SK-N-MC (cell line): ENCODE measurements around the gene AK8.
"Not testable (repeated sequence)": the region's sequence is repeated elsewhere in the genome, so short reads cannot be mapped to it uniquely, and the experiment has no call there.

Source experiments
- DNase-seq: peaks from one replicate; pipeline ENCODE4 v3.0.0-alpha.2; 2011; ENCODE audit warnings: low read depth, low spot score
- H3K27ac ChIP-seq: fragments of 200-600 bp; sonication (generic); 2 replicates; pipeline ENCODE4 v1.5.1; 2016; ENCODE audit warnings: mixed run types
- H3K36me3 ChIP-seq: fragments of 200-600 bp; sonication (generic); 2 replicates; pipeline ENCODE4 v1.6.1; 2017; ENCODE audit warnings: antibody characterized with exemption, low read length, mixed read lengths; ENCODE audit not compliant: insufficient read depth
- H3K4me3 ChIP-seq: fragments of 200-600 bp; sonication (generic); 2 replicates; pipeline ENCODE4 v1.5.1; 2016
- H3K9ac ChIP-seq: fragments of 200-600 bp; sonication (generic); 2 replicates; pipeline ENCODE4 v1.8.0; 2017; ENCODE audit warnings: mixed run types, mixed read lengths; ENCODE audit not compliant: insufficient read length
- H3K9me3 ChIP-seq: fragments of 200-600 bp; sonication (generic); 2 replicates; pipeline ENCODE4 v1.6.1; 2017; ENCODE audit warnings: low read depth, mild to moderate bottlenecking, antibody characterized with exemption, low read length, moderate library complexity, mixed read lengths
- EZH2 ChIP-seq: fragments of 200-600 bp; sonication (generic); IDR thresholded peaks from one replicate; pipeline ENCODE4 v1.6.1; 2017; ENCODE audit warnings: antibody characterized with exemption
- FOXP2 ChIP-seq: optimal IDR thresholded peaks from 2 replicates; pipeline ENCODE3; 2011; ENCODE audit warnings: mild to moderate bottlenecking, moderate library complexity; ENCODE audit not compliant: insufficient read depth; ENCODE audit errors: extremely low read length, control extremely low read depth
- POLR2AphosphoS5 ChIP-seq: IDR thresholded peaks from 2 replicates; pipeline ENCODE4 v1.6.1; 2012; ENCODE audit warnings: mild to moderate bottlenecking, low read depth, low read length, borderline replicate concordance

Gene AK8

DNA sequence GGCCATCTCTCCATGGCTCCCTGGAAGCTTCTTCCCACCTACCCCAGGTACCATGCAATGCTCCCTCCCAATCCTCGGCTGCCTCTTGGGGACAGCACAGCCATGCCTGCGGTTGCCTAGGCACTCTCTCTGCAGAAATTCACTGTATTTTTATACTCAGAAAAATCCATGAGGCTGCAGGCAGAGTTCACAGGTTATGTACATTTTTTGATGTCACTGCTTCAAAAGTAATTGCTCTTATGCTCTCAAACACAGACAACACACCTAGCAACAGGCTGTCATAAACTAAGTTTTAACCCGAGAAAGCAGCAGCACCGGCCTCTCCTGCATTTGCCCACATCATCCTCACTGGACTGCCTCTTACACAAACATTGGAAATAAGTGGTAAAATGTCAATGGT, 102.4 kb downstream of the AK8 start:
- H3K9ac ChIP-seq, result no peak overlapping the region
- no peak overlapping the region for H3K27ac ChIP-seq
- no peaks in the 10 kb centered on the region for H3K9me3 ChIP-seq
- H3K4me3 ChIP-seq, result no peak overlapping the region
- DNase-seq, result no peak
- no peak for TF ChIP-seq POLR2AphosphoS5
- no peak for TF ChIP-seq EZH2
- no peaks in the 10 kb centered on the region for H3K36me3 ChIP-seq

DNA sequence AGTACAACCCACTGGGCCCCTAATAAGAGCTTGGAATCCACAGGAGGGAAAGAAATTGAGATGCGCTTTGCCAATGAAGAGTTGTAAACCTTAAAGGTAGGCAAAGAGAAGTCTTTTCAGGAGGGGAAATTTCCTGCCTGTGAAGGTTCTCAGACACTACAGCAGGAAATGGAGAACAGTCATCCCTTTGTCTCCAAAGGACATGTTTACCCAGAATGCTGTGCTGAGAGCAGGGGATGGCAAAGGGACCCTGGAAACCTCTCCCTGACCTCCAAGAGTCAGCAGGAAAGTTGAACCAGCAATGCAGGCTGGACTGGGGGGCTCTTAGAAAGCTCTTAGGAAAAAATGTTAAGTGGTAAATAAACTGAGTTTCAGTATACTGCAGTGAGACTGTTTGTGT, 103.2 kb downstream of the AK8 start:
- TF ChIP-seq POLR2AphosphoS5 (no peak), EZH2 (no peak), FOXP2 (no peak)
- Histone ChIP-seq H3K36me3 (no peaks in the 10 kb centered on the region), H3K9me3 (no peaks in the 10 kb centered on the region), H3K9ac (no peak overlapping the region), H3K27ac (no peak overlapping the region), H3K4me3 (no peak overlapping the region)
- no peak for DNase-seq

DNA sequence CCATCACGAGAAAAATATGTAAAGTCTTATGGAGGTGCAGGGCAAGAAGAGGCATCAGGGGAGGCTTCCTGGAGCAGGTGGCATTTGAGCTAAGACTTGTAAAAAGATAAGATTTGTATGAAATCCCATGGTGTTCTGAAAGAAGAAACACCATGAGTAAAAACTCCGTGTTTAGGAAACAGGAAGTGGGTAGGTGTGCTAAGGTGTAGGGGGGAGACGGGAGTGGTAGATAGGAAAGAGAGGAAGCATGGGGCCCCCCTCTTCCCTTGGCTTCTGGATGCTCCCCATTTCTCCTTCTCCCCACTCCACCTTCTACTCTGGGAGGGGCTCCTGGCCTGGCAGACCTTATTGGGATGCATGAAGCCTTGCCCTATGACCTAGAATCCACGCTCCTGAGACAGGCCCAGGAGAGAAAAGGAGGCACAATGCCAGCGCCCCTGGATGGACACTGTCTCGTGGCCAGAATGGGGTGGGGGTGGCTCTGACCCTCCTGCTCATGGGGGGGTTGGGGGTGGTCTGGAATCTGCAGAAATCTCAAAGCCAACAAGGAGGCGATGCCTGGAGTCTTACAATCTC, 104.2 kb downstream of the AK8 start:
- Histone ChIP-seq H3K4me3 (no peak overlapping the region), H3K36me3 (no peaks in the 10 kb centered on the region), H3K27ac (no peak overlapping the region), H3K9ac (no peak overlapping the region), H3K9me3 (no peaks in the 10 kb centered on the region)
- DNase-seq, result no peak
- TF ChIP-seq POLR2AphosphoS5 (no peak), FOXP2 (no peak), EZH2 (no peak)

DNA sequence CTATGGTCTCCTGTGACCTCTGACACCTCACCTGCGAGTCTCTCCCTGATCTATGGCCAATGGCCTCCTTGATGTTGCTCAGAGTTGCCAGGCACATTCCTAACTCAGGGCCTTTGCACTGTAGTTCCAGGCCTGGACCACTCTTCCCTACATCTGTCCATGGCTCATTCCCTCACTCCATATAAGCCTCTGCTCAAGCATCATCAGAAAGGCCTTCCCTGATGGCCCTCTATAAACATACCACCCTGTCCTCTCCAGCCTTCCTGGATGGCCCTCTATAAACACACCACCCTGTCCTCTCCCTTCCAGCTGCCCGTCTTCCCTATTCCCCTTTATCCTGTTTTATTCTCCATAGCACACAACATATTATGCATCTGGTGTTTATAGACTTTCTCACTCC, 105.0 kb downstream of the AK8 start:
- no peak overlapping the region for H3K4me3 ChIP-seq
- no peak for DNase-seq
- TF ChIP-seq POLR2AphosphoS5, result no peak
- no peak for TF ChIP-seq FOXP2
- no peak for TF ChIP-seq EZH2

GRCh38 chr9:132771752-132772151, 106.3 kb downstream of the AK8 start:
- not testable (repeated sequence) for DNase-seq, H3K9me3 ChIP-seq, H3K9ac ChIP-seq, H3K4me3 ChIP-seq, H3K27ac ChIP-seq, H3K36me3 ChIP-seq

More for the DNA sequence above, 105.0 kb downstream of the AK8 start:
- H3K9ac ChIP-seq, result no peak overlapping the region
- H3K27ac ChIP-seq, result no peak overlapping the region
- no peaks in the 10 kb centered on the region for H3K36me3 ChIP-seq
- no peaks in the 10 kb centered on the region for H3K9me3 ChIP-seq

DNA sequence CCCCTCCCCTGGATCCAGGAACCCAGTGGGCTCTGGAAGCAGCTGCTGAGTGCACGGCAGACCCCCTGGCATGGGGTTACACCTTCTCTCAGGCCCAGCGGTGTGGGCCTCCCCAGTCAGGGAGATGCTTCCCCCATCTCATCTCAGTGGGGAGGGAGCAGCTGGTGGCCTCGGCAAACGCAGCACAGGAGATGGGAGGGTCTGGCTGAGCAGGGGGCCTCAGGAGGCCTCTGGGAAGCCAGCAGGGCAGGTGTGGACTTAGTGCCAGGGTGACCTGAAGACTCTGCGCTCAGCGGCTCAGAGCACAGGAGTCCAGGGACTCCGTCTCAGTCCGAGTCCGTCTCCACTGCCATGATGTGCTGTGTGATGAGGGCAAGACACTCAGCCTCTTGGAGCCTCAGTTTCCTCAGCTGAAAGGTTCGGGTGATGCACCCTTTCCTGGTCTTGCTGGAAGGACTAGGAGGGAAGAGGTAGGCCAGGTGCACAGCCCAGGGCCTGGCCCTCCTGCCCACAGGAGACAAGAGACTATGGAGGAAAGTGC, 107.2 kb downstream of the AK8 start:
- no peak overlapping the region for H3K4me3 ChIP-seq
- no peaks in the 10 kb centered on the region for H3K9me3 ChIP-seq
- H3K27ac ChIP-seq, result no peak overlapping the region
- no peaks in the 10 kb centered on the region for H3K36me3 ChIP-seq
- no peak for DNase-seq
- TF ChIP-seq FOXP2, result no peak
- TF ChIP-seq EZH2, result no peak
- TF ChIP-seq POLR2AphosphoS5, result no peak
- H3K9ac ChIP-seq, result no peak overlapping the region

GRCh38 chr9:132769906-132770769, 107.9 kb downstream of the AK8 start:
- Histone ChIP-seq H3K4me3 (peak overlapping the region; percentile 74), H3K27ac (no peak overlapping the region), H3K9me3 (no peaks in the 10 kb centered on the region), H3K36me3 (no peaks in the 10 kb centered on the region), H3K9ac (no peak overlapping the region)
- TF ChIP-seq POLR2AphosphoS5 (no peak), EZH2 (no peak), FOXP2 (no peak)
- no peak for DNase-seq

DNA sequence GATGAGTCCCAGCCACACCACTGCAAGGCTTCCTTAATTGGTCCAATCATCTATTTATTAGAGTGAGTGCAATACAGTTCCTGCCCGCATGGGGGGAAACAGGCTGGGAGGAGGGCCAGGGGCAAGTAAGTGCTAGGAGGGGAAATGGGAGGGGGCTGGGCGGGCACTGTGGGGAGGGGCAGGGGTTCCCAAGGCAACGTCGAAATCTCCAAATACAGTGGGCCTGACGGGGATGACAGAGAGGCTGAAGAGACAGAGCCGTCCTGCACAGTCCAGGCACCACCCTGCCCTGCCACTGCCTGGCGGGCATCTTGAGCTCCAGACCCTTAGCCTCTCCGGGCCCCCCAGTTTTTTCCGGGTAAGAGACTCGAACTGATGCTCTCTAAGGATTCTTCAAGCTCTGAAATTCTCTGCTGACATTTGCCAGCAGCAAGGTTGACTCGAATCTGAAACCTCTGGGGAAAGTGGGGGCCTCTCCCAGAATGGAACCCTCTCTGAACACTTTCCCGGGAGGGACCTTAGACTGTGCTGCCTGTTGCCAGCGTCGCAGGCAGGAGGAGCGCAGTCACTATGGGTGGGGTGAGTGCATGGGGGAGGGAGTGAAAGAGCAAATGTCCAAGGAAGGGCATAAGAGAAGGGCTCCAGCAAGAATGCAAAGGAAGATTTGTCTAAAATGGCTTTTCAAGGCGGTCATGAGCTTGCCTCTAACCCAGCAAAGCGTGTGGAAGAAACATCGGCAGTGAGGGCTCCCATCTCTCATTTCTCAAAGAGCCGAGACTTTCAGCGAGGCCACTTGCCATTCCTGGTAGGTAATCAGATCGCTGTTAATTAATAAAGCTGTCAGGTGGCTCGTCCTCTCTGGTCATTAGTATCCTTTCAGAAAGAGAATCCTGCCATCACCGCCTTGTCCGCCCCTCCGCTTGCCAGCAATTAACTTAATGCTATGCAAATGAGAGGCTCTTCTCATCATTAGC, 108.9 kb downstream of the AK8 start:
- H3K9me3 ChIP-seq, result no peaks in the 10 kb centered on the region
- H3K4me3 ChIP-seq, result peak overlapping the region; percentile 74
- TF ChIP-seq EZH2 (peak; percentile 44), POLR2AphosphoS5 (no peak), FOXP2 (no peak)
- DNase-seq, result no peak
- no peak overlapping the region for H3K27ac ChIP-seq
- no peak overlapping the region for H3K9ac ChIP-seq
- no peaks in the 10 kb centered on the region for H3K36me3 ChIP-seq
